GM21723 (cell line): Measurements from ENCODE around the gene LZTS3.
"Not testable (repeated sequence)": the region's sequence is repeated elsewhere in the genome, so short reads cannot be mapped to it uniquely, and the experiment has no call there.

Source experiments
- ATAC-seq: cut with Tn5 transposase; IDR thresholded peaks from one replicate; pipeline ENCODE4 v1.9.1; 2021; ENCODE audit warnings: mild to moderate bottlenecking, moderate library complexity; ENCODE audit not compliant: unreplicated experiment

LZTS3 gene

GRCh38 chr20:3168829-3169590, 4.3 kb downstream of the LZTS3 start:
- no peak for ATAC-seq

- ATAC-seq, result no peak
Measured at GRCh38 chr20:3168079-3168828, 5.1 kb downstream of the LZTS3 start.

- no peak for ATAC-seq
Measured at GRCh38 chr20:3167738-3168078, 5.6 kb downstream of the LZTS3 start.

GRCh38 chr20:3166913-3167342, 6.4 kb downstream of the LZTS3 start:
- no peak for ATAC-seq

- no peak for ATAC-seq
Measured at GRCh38 chr20:3166338-3166912, 6.9 kb downstream of the LZTS3 start.

GRCh38 chr20:3165473-3166337, 7.6 kb downstream of the LZTS3 start:
- ATAC-seq, result no peak

- no peak for ATAC-seq
Measured at GRCh38 chr20:3164763-3165410, 8.5 kb downstream of the LZTS3 start.

- ATAC-seq, result no peak
Measured at GRCh38 chr20:3164043-3164762, 9.1 kb downstream of the LZTS3 start.

- ATAC-seq, result no peak
Measured at GRCh38 chr20:3163099-3164042, 10.0 kb downstream of the LZTS3 start.

GRCh38 chr20:3162080-3162611, 11.2 kb downstream of the LZTS3 start:
- no peak for ATAC-seq

GRCh38 chr20:3161316-3162079, 11.9 kb downstream of the LZTS3 start:
- ATAC-seq, result no peak

- ATAC-seq, result no peak
Measured at GRCh38 chr20:3160418-3160817, 12.9 kb downstream of the LZTS3 start.

GRCh38 chr20:3158968-3159431, 14.3 kb downstream of the LZTS3 start:
- ATAC-seq, result no peak

- ATAC-seq, result no peak
Measured at GRCh38 chr20:3157817-3158216, 15.5 kb downstream of the LZTS3 start.

GRCh38 chr20:3156811-3157619, 16.3 kb downstream of the LZTS3 start:
- peak; percentile 71 for ATAC-seq

- ATAC-seq, result not testable (repeated sequence)
Measured at GRCh38 chr20:3152057-3152644, 21.2 kb downstream of the LZTS3 start.
